SK-N-MC (cell line): Measurements from ENCODE around the gene HSPB9.
A peak's percentile ranks its signal among the peaks of the same experiment; 100 is the strongest.

Experiments used
- DNase-seq: peaks from one replicate; pipeline ENCODE4 v3.0.0-alpha.2; 2011; ENCODE audit warnings: low read depth, low spot score
- H3K27ac ChIP-seq: fragments of 200-600 bp; sonication (generic); 2 replicates; pipeline ENCODE4 v1.5.1; 2016; ENCODE audit warnings: mixed run types
- H3K36me3 ChIP-seq: fragments of 200-600 bp; sonication (generic); 2 replicates; pipeline ENCODE4 v1.6.1; 2017; ENCODE audit warnings: antibody characterized with exemption, low read length, mixed read lengths; ENCODE audit not compliant: insufficient read depth
- H3K4me3 ChIP-seq: fragments of 200-600 bp; sonication (generic); 2 replicates; pipeline ENCODE4 v1.5.1; 2016
- H3K9ac ChIP-seq: fragments of 200-600 bp; sonication (generic); 2 replicates; pipeline ENCODE4 v1.8.0; 2017; ENCODE audit warnings: mixed run types, mixed read lengths; ENCODE audit not compliant: insufficient read length
- H3K9me3 ChIP-seq: fragments of 200-600 bp; sonication (generic); 2 replicates; pipeline ENCODE4 v1.6.1; 2017; ENCODE audit warnings: low read depth, mild to moderate bottlenecking, antibody characterized with exemption, low read length, moderate library complexity, mixed read lengths
- EZH2 ChIP-seq: fragments of 200-600 bp; sonication (generic); IDR thresholded peaks from one replicate; pipeline ENCODE4 v1.6.1; 2017; ENCODE audit warnings: antibody characterized with exemption
- FOXP2 ChIP-seq: optimal IDR thresholded peaks from 2 replicates; pipeline ENCODE3; 2011; ENCODE audit warnings: mild to moderate bottlenecking, moderate library complexity; ENCODE audit not compliant: insufficient read depth; ENCODE audit errors: extremely low read length, control extremely low read depth
- POLR2AphosphoS5 ChIP-seq: IDR thresholded peaks from 2 replicates; pipeline ENCODE4 v1.6.1; 2012; ENCODE audit warnings: mild to moderate bottlenecking, low read depth, low read length, borderline replicate concordance

Gene HSPB9

DNA sequence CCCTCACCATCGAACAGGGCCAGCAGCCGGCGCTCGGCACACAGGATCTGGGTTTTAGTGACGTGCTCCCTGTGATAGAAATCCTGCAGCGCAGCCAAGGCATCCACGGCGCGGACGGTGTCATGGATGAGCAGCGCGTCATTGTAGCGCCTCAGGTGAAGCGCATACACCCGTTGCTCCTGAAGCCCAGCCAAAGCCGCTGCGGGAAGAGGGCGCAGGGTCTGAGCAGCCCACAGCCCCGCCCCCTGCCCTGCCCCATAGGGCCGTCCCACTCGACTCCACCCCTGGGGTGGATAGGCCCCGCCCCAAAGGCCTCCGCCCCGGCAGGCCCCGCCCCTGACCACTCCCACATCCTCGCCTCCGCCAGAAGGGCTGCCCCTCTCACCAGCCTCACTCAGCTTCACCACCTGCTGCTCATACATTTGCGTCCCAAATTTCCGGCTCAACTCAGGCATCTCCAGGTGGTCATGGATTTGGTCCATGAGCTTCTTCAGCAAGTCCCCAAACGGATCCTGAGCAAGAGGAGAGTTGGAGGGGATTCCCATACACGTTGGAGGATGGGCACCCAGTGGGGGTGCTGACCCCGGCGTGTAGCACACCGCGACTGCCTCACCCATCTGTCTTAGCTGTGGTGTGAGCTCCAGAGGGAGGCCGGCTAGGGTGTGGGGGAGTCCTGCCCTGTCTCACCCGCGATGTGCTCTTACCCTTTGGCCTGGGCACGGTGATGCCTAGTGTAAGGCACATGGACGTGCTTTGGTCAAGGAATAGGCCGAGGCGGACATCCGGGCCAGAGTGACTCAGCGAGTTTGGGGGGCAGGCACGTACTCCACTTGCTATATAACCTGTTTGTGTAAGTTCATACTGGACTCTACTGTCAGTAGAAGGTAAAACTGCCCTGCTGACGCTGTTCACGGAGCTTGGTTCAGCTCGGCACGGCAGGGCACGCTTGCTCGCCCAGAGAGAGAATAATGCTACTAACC, 14.7 kb upstream of the HSPB9 start:
- H3K9ac ChIP-seq: no peak overlapping the region
- no peak overlapping the region for H3K27ac ChIP-seq
- no peak for DNase-seq

DNA sequence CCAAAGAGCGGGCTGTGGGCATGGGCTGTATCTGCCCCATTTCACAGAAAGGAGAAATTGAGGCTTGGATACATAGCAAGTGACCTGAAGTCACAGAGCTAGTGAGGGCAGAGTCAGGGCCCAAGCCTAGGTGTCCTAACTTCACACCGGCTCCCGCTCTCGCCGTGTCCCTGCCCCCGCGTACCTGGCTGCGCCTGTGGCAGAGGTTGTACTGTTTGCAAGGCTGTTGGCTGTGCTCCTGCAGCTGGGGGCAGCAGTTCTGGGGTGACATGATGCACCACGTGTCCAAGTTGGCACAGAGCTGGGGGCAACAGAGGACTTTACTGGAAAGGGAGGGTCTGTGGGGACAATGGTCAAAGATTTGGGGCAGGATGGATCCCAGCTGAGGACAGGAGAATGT, 13.5 kb upstream of the HSPB9 start:
- Histone ChIP-seq H3K9me3 (no peaks in the 10 kb centered on the region), H3K36me3 (no peaks in the 10 kb centered on the region; the same call in 1 of the 2 replicates), H3K4me3 (no peak overlapping the region), H3K9ac (no peak overlapping the region), H3K27ac (no peak overlapping the region)
- TF ChIP-seq FOXP2 (no peak), POLR2AphosphoS5 (no peak), EZH2 (no peak)
- no peak for DNase-seq

More for the DNA sequence above, 14.7 kb upstream of the HSPB9 start:
- TF ChIP-seq FOXP2: no peak
- no peak for TF ChIP-seq EZH2
- no peak; the same call in 1 of the 2 replicates for TF ChIP-seq POLR2AphosphoS5
- no peaks in the 10 kb centered on the region for H3K36me3 ChIP-seq
- H3K4me3 ChIP-seq: peak overlapping the region; percentile 68
- H3K9me3 ChIP-seq: no peaks in the 10 kb centered on the region

DNA sequence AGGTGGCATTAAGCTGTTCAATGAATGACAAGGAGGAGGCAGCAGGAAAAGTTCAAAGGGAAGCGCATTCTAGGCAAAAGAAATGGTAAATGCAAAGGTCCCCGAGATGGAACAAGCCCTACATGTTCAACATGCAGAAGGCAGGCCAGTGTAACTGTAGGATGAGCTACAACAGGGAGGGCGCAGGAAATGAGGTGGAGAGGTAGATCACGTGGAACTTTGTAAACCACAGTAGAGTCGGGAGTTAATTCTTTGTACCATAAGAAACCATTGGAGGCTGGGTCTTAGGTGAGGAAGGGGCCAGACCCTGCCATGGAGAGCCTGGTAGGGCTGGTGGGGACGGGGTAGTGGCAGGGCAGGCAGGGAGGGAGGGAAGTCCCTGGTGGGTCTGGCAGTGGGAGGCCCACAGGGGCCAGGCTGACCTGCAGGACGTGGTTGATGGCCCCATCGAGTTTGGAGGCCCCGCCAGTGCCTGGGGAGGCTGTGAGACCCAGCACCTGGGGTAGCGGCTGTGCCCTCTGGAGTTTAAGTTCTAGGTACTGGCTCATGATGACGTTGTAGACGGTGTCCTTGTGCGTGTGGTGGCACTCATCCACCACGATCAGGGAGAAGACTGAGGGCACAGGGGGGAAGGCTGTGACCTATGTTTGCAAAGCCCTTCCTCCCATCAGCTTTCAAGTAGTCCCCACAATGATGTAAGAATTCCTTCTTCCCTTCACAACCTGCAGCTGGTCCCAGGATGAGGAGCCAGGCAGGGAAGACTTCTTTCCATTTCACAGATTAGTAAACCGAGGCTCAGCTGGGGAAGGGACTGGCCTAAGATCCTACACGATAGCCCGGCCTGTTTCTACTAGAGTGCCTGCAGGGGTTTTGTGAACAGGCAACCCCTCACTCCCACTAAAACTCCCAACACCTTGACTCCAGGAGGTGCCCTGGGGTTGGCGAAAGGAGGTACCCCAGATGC, 12.0 kb upstream of the HSPB9 start:
- TF ChIP-seq FOXP2 (no peak), POLR2AphosphoS5 (no peak), EZH2 (no peak)
- no peak overlapping the region for H3K27ac ChIP-seq
- no peaks in the 10 kb centered on the region for H3K9me3 ChIP-seq
- no peak for DNase-seq
- H3K4me3 ChIP-seq: no peak overlapping the region
- H3K36me3 ChIP-seq: peaks cover 3% of the 10 kb centered on the region; the same call in 1 of the 2 replicates
- no peak overlapping the region for H3K9ac ChIP-seq

DNA sequence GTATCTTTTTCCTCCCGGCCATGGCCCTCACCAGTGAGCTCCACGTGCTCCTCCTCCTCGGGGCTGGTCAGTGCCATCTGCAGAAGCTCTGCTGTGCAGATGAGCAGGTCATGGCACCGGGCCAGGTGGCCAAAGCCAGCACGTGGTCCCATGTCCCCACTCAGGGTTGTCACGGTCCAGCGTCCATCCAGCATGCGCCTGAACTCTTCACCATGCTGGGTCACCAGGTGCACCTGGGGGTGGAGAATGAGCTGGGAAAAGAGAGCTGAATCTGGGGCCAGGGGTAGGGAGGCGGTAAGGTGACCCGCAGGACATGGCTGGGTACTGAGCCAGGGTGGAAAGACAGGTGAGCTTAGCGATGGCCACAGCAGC, 11.4 kb upstream of the HSPB9 start:
- Histone ChIP-seq H3K4me3 (no peak overlapping the region), H3K27ac (no peak overlapping the region), H3K9ac (no peak overlapping the region), H3K9me3 (no peaks in the 10 kb centered on the region), H3K36me3 (peaks cover 10% of the 10 kb centered on the region; the same call in 1 of the 2 replicates)
- no peak for DNase-seq
- TF ChIP-seq POLR2AphosphoS5: no peak
- TF ChIP-seq FOXP2: no peak
- no peak for TF ChIP-seq EZH2

DNA sequence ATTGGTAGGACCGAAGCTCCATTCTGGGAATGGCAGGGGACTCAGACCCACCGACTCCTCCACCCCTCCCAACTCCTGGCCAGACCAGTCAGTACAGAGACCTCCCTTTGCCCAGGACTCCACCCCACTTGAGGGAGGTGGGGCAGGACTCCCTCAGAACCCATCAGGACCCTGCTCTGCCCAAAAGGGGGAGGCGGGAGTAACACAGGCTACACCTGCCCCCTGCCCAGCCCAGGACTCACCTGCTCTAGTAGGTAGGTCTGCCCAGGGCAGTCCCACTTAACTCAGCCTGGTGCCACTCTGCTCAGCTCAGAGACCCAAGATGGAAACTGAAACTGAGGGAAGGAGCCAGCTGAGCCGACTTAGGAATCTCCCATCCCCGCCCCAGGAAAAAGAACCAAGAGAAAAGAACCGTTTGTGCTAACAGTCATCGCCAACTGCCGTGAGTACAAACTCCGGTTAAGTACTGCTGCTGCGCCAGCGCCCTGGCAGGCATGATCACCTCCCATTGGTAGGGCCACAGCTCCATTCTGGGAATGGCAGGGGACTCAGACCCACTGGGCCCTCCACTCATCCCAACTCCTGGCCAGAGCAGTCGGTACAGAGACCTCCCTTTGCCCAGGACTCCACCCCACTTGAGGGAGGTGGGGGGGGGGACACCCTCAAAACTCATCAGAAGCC, 10.6 kb upstream of the HSPB9 start:
- Histone ChIP-seq H3K4me3 (peak overlapping the region; percentile 23; the same call in 1 of the 2 replicates), H3K9ac (no peak overlapping the region)
- no peak for DNase-seq

DNA sequence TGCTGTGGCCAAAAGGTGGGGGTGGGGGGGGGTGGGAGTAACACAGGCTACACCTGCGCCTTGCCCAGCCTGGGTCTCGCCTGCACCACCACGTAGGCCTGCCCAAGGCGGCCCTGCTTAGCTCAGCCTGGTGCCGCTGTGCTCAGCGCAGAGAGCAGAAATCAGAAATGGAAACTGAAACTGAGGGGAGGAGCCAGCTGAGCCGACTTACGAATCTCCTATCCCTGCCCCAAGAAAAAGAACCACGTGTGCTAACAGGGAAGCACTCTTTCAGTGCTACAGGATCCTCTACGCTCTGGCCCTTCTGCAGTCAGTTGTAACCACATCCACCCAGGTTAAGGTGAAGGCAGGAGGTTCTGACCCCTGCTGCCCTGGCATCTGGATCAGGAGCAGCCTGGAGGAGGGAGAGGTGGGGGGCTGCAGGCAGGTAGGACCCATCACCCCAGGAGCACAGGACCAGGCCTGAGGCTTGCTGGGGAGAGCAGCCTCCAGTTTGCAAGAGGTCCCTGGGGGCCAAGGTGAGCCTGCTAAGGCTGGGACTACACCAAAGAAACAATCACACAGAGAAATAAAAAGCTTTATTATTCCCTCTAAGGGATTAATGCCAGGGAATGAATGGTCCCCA, 9.9 kb upstream of the HSPB9 start, which contains the start of gene DHX58:
Gene DHX58, minus strand, starts transcription at position 163 of the 625 bp plus-strand sequence. CDS start 822 bp downstream, outside the sequence.
- H3K9me3 ChIP-seq: no peaks in the 10 kb centered on the region
- peak within 1 kb of the TSS; percentile 57 for H3K27ac ChIP-seq
- H3K36me3 ChIP-seq: peaks cover 20% of the 10 kb centered on the region; the same call in 1 of the 2 replicates
- peak within 1 kb of the TSS; percentile 23; the same call in 1 of the 2 replicates for H3K4me3 ChIP-seq
- no peak for DNase-seq
- TF ChIP-seq FOXP2 (no peak), EZH2 (no peak), POLR2AphosphoS5 (peak; percentile 60; the same call in 1 of the 2 replicates)
- H3K9ac ChIP-seq: no peak within 1 kb of the TSS

More for the DNA sequence above, 10.6 kb upstream of the HSPB9 start:
- peaks cover 14% of the 10 kb centered on the region; the same call in 1 of the 2 replicates for H3K36me3 ChIP-seq
- H3K27ac ChIP-seq: peak overlapping the region; percentile 57; the same call in 1 of the 2 replicates
- TF ChIP-seq POLR2AphosphoS5 (no peak), FOXP2 (no peak), EZH2 (no peak)
- no peaks in the 10 kb centered on the region for H3K9me3 ChIP-seq
